ENCODE measurements around the gene GLMN.

GRCh38 chr1:92262516-92262915 lies 36.3 kb downstream of the GLMN start:
- no peak for TF ChIP-seq CTCF (tag by site-specific recombination; IDR thresholded peaks at IDR 0.05)
- no peak for TF ChIP-seq ZNF580 (tag by site-specific recombination; IDR thresholded peaks at IDR 0.05)
- no peak for TF ChIP-seq ZNF324 (tag by site-specific recombination; IDR thresholded peaks at IDR 0.05)

All from HEK293 (cell line).